Measurements from ENCODE around the gene TAS2R41.

TAS2R41 gene

GRCh38 chr7:143492799-143493739, 15.4 kb downstream of the TAS2R41 start:
- no peaks in the 10 kb centered on the region for H3K36me3 ChIP-seq (ENCODE audit: insufficient read depth, low read length)
- H3K27ac ChIP-seq (ENCODE audit: low read depth, low read length): peak overlapping the region; percentile 63
- no peaks in the 10 kb centered on the region for H3K79me2 ChIP-seq (ENCODE audit: control insufficient read depth, insufficient read depth, low read length, unreplicated experiment)
- peak overlapping the region; percentile 59 for H2AFZ ChIP-seq (ENCODE audit: low read length, unreplicated experiment)
- peaks cover 30% of the 10 kb centered on the region for H3K4me1 ChIP-seq (ENCODE audit: control insufficient read depth, insufficient read depth, low read length, unreplicated experiment)
- peak overlapping the region; percentile 5; the same call in 1 of the 2 replicates for H3K4me3 ChIP-seq (ENCODE audit: low read depth, low read length)
- no peaks in the 10 kb centered on the region for H3K27me3 ChIP-seq (ENCODE audit: insufficient read depth, low read length)

- peak overlapping the region; percentile 59 for H2AFZ ChIP-seq (ENCODE audit: low read length, unreplicated experiment)
- H3K27me3 ChIP-seq (ENCODE audit: insufficient read depth, low read length): no peaks in the 10 kb centered on the region
- H3K27ac ChIP-seq (ENCODE audit: low read depth, low read length): 0 out of 2 replicates have a peak overlapping the region, but pooled peaks have one; percentile 5
Observed at GRCh38 chr7:143493751-143494150, 16.1 kb downstream of the TAS2R41 start.

GRCh38 chr7:143494622-143495021, 16.9 kb downstream of the TAS2R41 start:
- Histone ChIP-seq H3K36me3 (ENCODE audit: insufficient read depth, low read length) (no peaks in the 10 kb centered on the region), H3K4me3 (ENCODE audit: low read depth, low read length) (no peak overlapping the region), H3K79me2 (ENCODE audit: control insufficient read depth, insufficient read depth, low read length, unreplicated experiment) (no peaks in the 10 kb centered on the region), H2AFZ (ENCODE audit: low read length, unreplicated experiment) (no peak overlapping the region), H3K4me1 (ENCODE audit: control insufficient read depth, insufficient read depth, low read length, unreplicated experiment) (peaks cover 30% of the 10 kb centered on the region), H3K27ac (ENCODE audit: low read depth, low read length) (no peak overlapping the region), H3K27me3 (ENCODE audit: insufficient read depth, low read length) (no peaks in the 10 kb centered on the region)

More at GRCh38 chr7:143493751-143494150, 16.1 kb downstream of the TAS2R41 start:
- Histone ChIP-seq H3K79me2 (ENCODE audit: control insufficient read depth, insufficient read depth, low read length, unreplicated experiment) (no peaks in the 10 kb centered on the region), H3K4me3 (ENCODE audit: low read depth, low read length) (peak overlapping the region; percentile 5; the same call in 1 of the 2 replicates), H3K4me1 (ENCODE audit: control insufficient read depth, insufficient read depth, low read length, unreplicated experiment) (peaks cover 30% of the 10 kb centered on the region), H3K36me3 (ENCODE audit: insufficient read depth, low read length) (no peaks in the 10 kb centered on the region)

GRCh38 chr7:143495851-143496250, 18.2 kb downstream of the TAS2R41 start:
- H3K4me3 ChIP-seq (ENCODE audit: low read depth, low read length): no peak overlapping the region
- H3K4me1 ChIP-seq (ENCODE audit: control insufficient read depth, insufficient read depth, low read length, unreplicated experiment): peaks cover 30% of the 10 kb centered on the region
- H3K27me3 ChIP-seq (ENCODE audit: insufficient read depth, low read length): no peaks in the 10 kb centered on the region
- H3K27ac ChIP-seq (ENCODE audit: low read depth, low read length): no peak overlapping the region
- no peaks in the 10 kb centered on the region for H3K36me3 ChIP-seq (ENCODE audit: insufficient read depth, low read length)
- no peaks in the 10 kb centered on the region for H3K79me2 ChIP-seq (ENCODE audit: control insufficient read depth, insufficient read depth, low read length, unreplicated experiment)
- no peak overlapping the region for H2AFZ ChIP-seq (ENCODE audit: low read length, unreplicated experiment)

GRCh38 chr7:143496263-143496662, 18.6 kb downstream of the TAS2R41 start:
- H3K4me1 ChIP-seq (ENCODE audit: control insufficient read depth, insufficient read depth, low read length, unreplicated experiment): peaks cover 27% of the 10 kb centered on the region
- no peaks in the 10 kb centered on the region for H3K36me3 ChIP-seq (ENCODE audit: insufficient read depth, low read length)
- H3K79me2 ChIP-seq (ENCODE audit: control insufficient read depth, insufficient read depth, low read length, unreplicated experiment): no peaks in the 10 kb centered on the region
- H2AFZ ChIP-seq (ENCODE audit: low read length, unreplicated experiment): no peak overlapping the region
- H3K4me3 ChIP-seq (ENCODE audit: low read depth, low read length): no peak overlapping the region
- no peak overlapping the region for H3K27ac ChIP-seq (ENCODE audit: low read depth, low read length)
- no peaks in the 10 kb centered on the region for H3K27me3 ChIP-seq (ENCODE audit: insufficient read depth, low read length)

- no peak overlapping the region for H2AFZ ChIP-seq (ENCODE audit: low read length, unreplicated experiment)
- no peaks in the 10 kb centered on the region for H3K79me2 ChIP-seq (ENCODE audit: control insufficient read depth, insufficient read depth, low read length, unreplicated experiment)
- H3K27ac ChIP-seq (ENCODE audit: low read depth, low read length): no peak overlapping the region
- no peaks in the 10 kb centered on the region for H3K36me3 ChIP-seq (ENCODE audit: insufficient read depth, low read length)
- H3K4me1 ChIP-seq (ENCODE audit: control insufficient read depth, insufficient read depth, low read length, unreplicated experiment): peaks cover 18% of the 10 kb centered on the region
- no peak overlapping the region for H3K4me3 ChIP-seq (ENCODE audit: low read depth, low read length)
- no peaks in the 10 kb centered on the region for H3K27me3 ChIP-seq (ENCODE audit: insufficient read depth, low read length)
Observed at GRCh38 chr7:143497008-143497795, 19.5 kb downstream of the TAS2R41 start.

- H3K4me1 ChIP-seq (ENCODE audit: control insufficient read depth, insufficient read depth, low read length, unreplicated experiment): peaks cover 3% of the 10 kb centered on the region
- H3K27me3 ChIP-seq (ENCODE audit: insufficient read depth, low read length): no peaks in the 10 kb centered on the region
- H3K36me3 ChIP-seq (ENCODE audit: insufficient read depth, low read length): no peaks in the 10 kb centered on the region
- H3K27ac ChIP-seq (ENCODE audit: low read depth, low read length): no peak overlapping the region
- H3K79me2 ChIP-seq (ENCODE audit: control insufficient read depth, insufficient read depth, low read length, unreplicated experiment): no peaks in the 10 kb centered on the region
- H2AFZ ChIP-seq (ENCODE audit: low read length, unreplicated experiment): no peak overlapping the region
- H3K4me3 ChIP-seq (ENCODE audit: low read depth, low read length): no peak overlapping the region
Observed at GRCh38 chr7:143499246-143499645, 21.6 kb downstream of the TAS2R41 start.

GRCh38 chr7:143499743-143500348, 22.2 kb downstream of the TAS2R41 start:
- no peaks in the 10 kb centered on the region for H3K4me1 ChIP-seq (ENCODE audit: control insufficient read depth, insufficient read depth, low read length, unreplicated experiment)
- H2AFZ ChIP-seq (ENCODE audit: low read length, unreplicated experiment): no peak overlapping the region
- no peak overlapping the region for H3K4me3 ChIP-seq (ENCODE audit: low read depth, low read length)
- H3K79me2 ChIP-seq (ENCODE audit: control insufficient read depth, insufficient read depth, low read length, unreplicated experiment): no peaks in the 10 kb centered on the region
- no peak overlapping the region for H3K27ac ChIP-seq (ENCODE audit: low read depth, low read length)
- H3K27me3 ChIP-seq (ENCODE audit: insufficient read depth, low read length): no peaks in the 10 kb centered on the region
- no peaks in the 10 kb centered on the region for H3K36me3 ChIP-seq (ENCODE audit: insufficient read depth, low read length)

GRCh38 chr7:143503261-143503660, 25.6 kb downstream of the TAS2R41 start:
- H2AFZ ChIP-seq (ENCODE audit: low read length, unreplicated experiment): no peak overlapping the region
- H3K27me3 ChIP-seq (ENCODE audit: insufficient read depth, low read length): no peaks in the 10 kb centered on the region

GRCh38 chr7:143504215-143504936, 26.7 kb downstream of the TAS2R41 start:
- Histone ChIP-seq H3K36me3 (ENCODE audit: insufficient read depth, low read length) (no peaks in the 10 kb centered on the region), H3K27ac (ENCODE audit: low read depth, low read length) (no peak overlapping the region), H3K4me3 (ENCODE audit: low read depth, low read length) (no peak overlapping the region), H2AFZ (ENCODE audit: low read length, unreplicated experiment) (no peak overlapping the region), H3K4me1 (ENCODE audit: control insufficient read depth, insufficient read depth, low read length, unreplicated experiment) (no peaks in the 10 kb centered on the region), H3K27me3 (ENCODE audit: insufficient read depth, low read length) (no peaks in the 10 kb centered on the region), H3K79me2 (ENCODE audit: control insufficient read depth, insufficient read depth, low read length, unreplicated experiment) (no peaks in the 10 kb centered on the region)

More at GRCh38 chr7:143503261-143503660, 25.6 kb downstream of the TAS2R41 start:
- H3K27ac ChIP-seq (ENCODE audit: low read depth, low read length): no peak overlapping the region
- no peaks in the 10 kb centered on the region for H3K4me1 ChIP-seq (ENCODE audit: control insufficient read depth, insufficient read depth, low read length, unreplicated experiment)
- H3K36me3 ChIP-seq (ENCODE audit: insufficient read depth, low read length): no peaks in the 10 kb centered on the region
- H3K79me2 ChIP-seq (ENCODE audit: control insufficient read depth, insufficient read depth, low read length, unreplicated experiment): no peaks in the 10 kb centered on the region
- no peak overlapping the region for H3K4me3 ChIP-seq (ENCODE audit: low read depth, low read length)
